GM23338 (cell line): ENCODE data around the gene ADCY1. TPM values are rescaled to one million over a fixed set of nuclear protein-coding genes. Genes with fewer than 3 reads are reported as not detected.

ENCODE experiments used
- ATAC-seq: fragments of 200-7000 bp; cut with Tn5 transposase; 3 replicates; pipeline ENCODE4 v1.9.1; 2020
- DNase-seq: peaks from one replicate; pipeline ENCODE4 v3.0.0-alpha.2; 2015; ENCODE audit warnings: low spot score
- H2AFZ ChIP-seq: fragments of 200-600 bp; sonication (generic); 2 replicates; pipeline ENCODE4 v1.8.0; 2016; ENCODE audit warnings: antibody characterized with exemption, mild to moderate bottlenecking, moderate library complexity
- H3F3A ChIP-seq: fragments of 200-600 bp; sonication (generic); replicated peaks from 2 replicates; pipeline ENCODE4 v1.8.0; 2017; ENCODE audit warnings: antibody characterized with exemption, mixed run types, low read depth
- H3K27ac ChIP-seq: fragments of 200-600 bp; sonication (generic); 2 replicates; pipeline ENCODE4 v1.6.1; 2016; ENCODE audit warnings: low read depth
- H3K27me3 ChIP-seq: fragments of 200-600 bp; sonication (generic); 2 replicates; pipeline ENCODE4 v1.8.0; 2016; ENCODE audit warnings: mild to moderate bottlenecking, mixed run types, moderate library complexity; ENCODE audit not compliant: insufficient read depth
- H3K36me3 ChIP-seq: fragments of 200-600 bp; sonication (generic); 2 replicates; pipeline ENCODE4 v1.8.0; 2016; ENCODE audit warnings: mild to moderate bottlenecking; ENCODE audit not compliant: insufficient read depth
- H3K4me1 ChIP-seq: fragments of 200-600 bp; sonication (generic); 2 replicates; pipeline ENCODE4 v1.8.0; 2016; ENCODE audit warnings: mild to moderate bottlenecking, moderate library complexity; ENCODE audit not compliant: insufficient read depth
- H3K4me2 ChIP-seq: fragments of 200-600 bp; sonication (generic); 2 replicates; pipeline ENCODE4 v1.7.1; 2017; ENCODE audit warnings: mixed run types
- H3K4me3 ChIP-seq: fragments of 200-600 bp; sonication (generic); 2 replicates; pipeline ENCODE4 v1.6.1; 2016; ENCODE audit warnings: mixed run types
- H3K79me2 ChIP-seq: fragments of 200-600 bp; sonication (generic); replicated peaks from 2 replicates; pipeline ENCODE4 v1.8.0; 2017; ENCODE audit warnings: mild to moderate bottlenecking; ENCODE audit not compliant: insufficient read depth
- H3K9me2 ChIP-seq: fragments of 200-600 bp; sonication (generic); 2 replicates; pipeline ENCODE4 v1.8.0; 2017; ENCODE audit not compliant: insufficient read depth
- H4K20me1 ChIP-seq: fragments of 200-600 bp; sonication (generic); replicated peaks from 2 replicates; pipeline ENCODE4 v1.8.0; 2017; ENCODE audit warnings: mild to moderate bottlenecking; ENCODE audit not compliant: insufficient read depth
- H3K27ac Mint-ChIP-seq: 2 replicates; pipeline ENCODE4 v1.8.0; 2020; ENCODE audit warnings: inconsistent platforms, mild to moderate bottlenecking, moderate library complexity, mixed read lengths
- H3K27me3 Mint-ChIP-seq: 3 replicates; pipeline ENCODE4 v1.8.0; 2022; ENCODE audit warnings: low read depth, mild to moderate bottlenecking, moderate library complexity, mixed read lengths, inconsistent platforms; ENCODE audit not compliant: insufficient read depth, poor library complexity
- H3K36me3 Mint-ChIP-seq: 3 replicates; pipeline ENCODE4 v1.8.0; 2021; ENCODE audit warnings: low read depth, mild to moderate bottlenecking, inconsistent platforms, moderate library complexity, mixed read lengths
- H3K4me1 Mint-ChIP-seq: 3 replicates; pipeline ENCODE4 v1.8.0; 2020; ENCODE audit warnings: mild to moderate bottlenecking, inconsistent platforms, mixed read lengths
- H3K4me3 Mint-ChIP-seq: 3 replicates; pipeline ENCODE4 v1.8.0; 2021; ENCODE audit warnings: moderate library complexity, mild to moderate bottlenecking, inconsistent platforms, mixed read lengths
- H3K9me3 Mint-ChIP-seq: 3 replicates; pipeline ENCODE4 v1.8.0; 2020; ENCODE audit warnings: moderate library complexity, mild to moderate bottlenecking, inconsistent platforms, mixed read lengths
- CREB1 ChIP-seq: fragments of 250-450 bp; sonication (Bioruptor Pico); IDR thresholded peaks from 2 replicates; pipeline ENCODE4 v1.5.0; 2020; ENCODE audit warnings: low read depth, mild to moderate bottlenecking, moderate library complexity
- EZH2 ChIP-seq: fragments of 200-600 bp; sonication (generic); IDR thresholded peaks from one replicate; pipeline ENCODE4 v1.8.0; 2017; ENCODE audit warnings: antibody characterized with exemption, mild to moderate bottlenecking, low read depth; ENCODE audit not compliant: unreplicated experiment
- EZH2phosphoT487 ChIP-seq: fragments of 200-600 bp; sonication (generic); IDR thresholded peaks from one replicate; pipeline ENCODE4 v1.8.1; 2018; ENCODE audit warnings: antibody characterized with exemption; ENCODE audit not compliant: unreplicated experiment
- JUNB ChIP-seq: IDR thresholded peaks from one replicate; pipeline ENCODE4 v1.6.1; 2016; ENCODE audit warnings: antibody characterized with exemption; ENCODE audit not compliant: unreplicated experiment
- NANOG ChIP-seq: IDR thresholded peaks from 2 replicates; pipeline ENCODE4 v1.6.1; 2016; ENCODE audit warnings: antibody characterized with exemption, borderline replicate concordance
- STAT1 ChIP-seq: IDR thresholded peaks from one replicate; pipeline ENCODE4 v1.6.1; 2016; ENCODE audit warnings: antibody characterized with exemption; ENCODE audit not compliant: unreplicated experiment
- ZNF114 ChIP-seq: fragments of 250-450 bp; sonication (Bioruptor Pico); IDR thresholded peaks from 2 replicates; pipeline ENCODE4 v1.5.0; 2020; ENCODE audit warnings: mild to moderate bottlenecking, moderate library complexity
- ZNF331 ChIP-seq: fragments of 250-450 bp; sonication (Bioruptor Pico); IDR thresholded peaks from 2 replicates; pipeline ENCODE4 v1.5.0; 2020; ENCODE audit warnings: low read depth, mild to moderate bottlenecking, moderate library complexity
- polyA plus RNA-seq: library from polyadenylated mRNA; unstranded; fragments of >200 nt; fragmentation: Nextera tagmentation; extraction: Ambion mirVana; gene quantifications from 2 replicates; pipeline ENCODE4 v1.2.1, GENCODE V29; 2016
- total RNA-seq: library from RNA; depleted of rRNA; stranded (reverse); fragments of >200 nt; shearing (Covaris generic); gene quantifications from 2 replicates; pipeline ENCODE4 v1.2.3, GENCODE V29; 2014
- TF ChIP-seq, protein P1 (sequence below): IDR thresholded peaks from 2 replicates; pipeline ENCODE4 v1.6.1; 2016; ENCODE audit warnings: antibody characterized with exemption
- TF ChIP-seq, protein P2 (sequence below): IDR thresholded peaks from one replicate; pipeline ENCODE4 v1.6.1; 2018; ENCODE audit warnings: antibody characterized with exemption; ENCODE audit not compliant: unreplicated experiment
- TF ChIP-seq, protein P3 (sequence below), 2 experiments: fragments of 200-600 bp in 1 of 2; sonication (generic) in 1 of 2; conservative IDR thresholded peaks; 2 replicates each; pipeline versions ENCODE4 v1.5.1 to v1.6.1; 2016 to 2017; ENCODE audit warnings: antibody characterized with exemption in 2 of 2, low read depth in 2 of 2, mild to moderate bottlenecking in 2 of 2, moderate library complexity in 1 of 2

ADCY1 gene
- total and polyA plus RNA-seq, 2 experiments from 2014 or later = 2.3 to 18.7 TPM

DNA sequence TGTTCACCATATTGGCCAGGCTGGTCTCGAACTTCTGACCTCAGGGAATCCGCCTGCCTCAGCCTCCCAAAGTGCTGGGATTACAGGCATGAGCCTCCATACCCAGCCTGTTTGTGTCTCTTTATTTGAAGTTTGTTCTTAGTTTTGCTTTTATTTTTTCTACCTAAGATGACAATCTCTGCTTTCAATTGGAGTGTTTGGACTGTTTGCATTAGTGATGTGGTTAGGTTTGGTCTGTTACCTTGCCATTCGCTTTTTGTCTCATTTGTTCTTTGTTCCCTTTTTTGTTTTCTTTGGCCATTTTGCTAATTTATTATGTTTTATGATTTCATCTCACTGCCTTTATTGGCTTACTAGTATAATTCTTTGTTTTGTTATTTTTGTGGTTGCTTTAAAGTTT is 62.6 kb downstream of the ADCY1 start (continued):
- TF ChIP-seq, protein P1, sequence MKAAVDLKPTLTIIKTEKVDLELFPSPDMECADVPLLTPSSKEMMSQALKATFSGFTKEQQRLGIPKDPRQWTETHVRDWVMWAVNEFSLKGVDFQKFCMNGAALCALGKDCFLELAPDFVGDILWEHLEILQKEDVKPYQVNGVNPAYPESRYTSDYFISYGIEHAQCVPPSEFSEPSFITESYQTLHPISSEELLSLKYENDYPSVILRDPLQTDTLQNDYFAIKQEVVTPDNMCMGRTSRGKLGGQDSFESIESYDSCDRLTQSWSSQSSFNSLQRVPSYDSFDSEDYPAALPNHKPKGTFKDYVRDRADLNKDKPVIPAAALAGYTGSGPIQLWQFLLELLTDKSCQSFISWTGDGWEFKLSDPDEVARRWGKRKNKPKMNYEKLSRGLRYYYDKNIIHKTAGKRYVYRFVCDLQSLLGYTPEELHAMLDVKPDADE = no peak
- TF ChIP-seq NANOG (no peak), EZH2 (no peak), JUNB (no peak), ZNF114 (CRISPR knock-in tag) (no peak), CREB1 (no peak)

DNA sequence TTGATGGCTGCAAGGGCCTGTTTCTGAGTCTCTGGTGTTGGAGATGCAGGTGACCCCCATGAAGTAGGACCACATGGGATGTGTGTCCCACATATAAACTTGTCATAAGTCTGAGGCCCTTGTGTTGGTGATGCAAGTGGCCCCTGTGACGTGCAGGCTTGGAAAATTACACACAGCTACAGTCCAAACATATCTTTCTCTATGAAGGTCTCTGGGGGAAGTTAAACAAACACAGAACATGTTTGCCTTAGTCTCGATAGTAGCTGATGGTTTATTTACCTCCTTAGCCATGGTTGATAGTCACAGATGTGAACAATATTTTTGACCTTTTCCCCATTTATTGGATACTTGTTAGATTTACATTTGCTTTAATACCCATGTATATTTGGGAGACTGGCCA is 64.7 kb downstream of the ADCY1 start:
- no peaks in the 10 kb centered on the region for H3K79me2 ChIP-seq
- H3K4me3 Mint-ChIP-seq = no peak overlapping the region
- no peaks in the 10 kb centered on the region for H4K20me1 ChIP-seq
- H3K4me3 ChIP-seq = no peak overlapping the region
- no peak overlapping the region for H3K27ac ChIP-seq
- H3K9me2 ChIP-seq = no peaks in the 10 kb centered on the region
- no peaks in the 10 kb centered on the region; the same call in 2 of the 3 replicates for H3K36me3 Mint-ChIP-seq
- H2AFZ ChIP-seq = no peak overlapping the region
- no peaks in the 10 kb centered on the region for H3K36me3 ChIP-seq
- peaks cover 3% of the 10 kb centered on the region; the same call in 2 of the 3 replicates for H3K4me1 Mint-ChIP-seq
- no peak for ATAC-seq
- H3K27me3 Mint-ChIP-seq = no peaks in the 10 kb centered on the region
- no peak overlapping the region for H3K27ac Mint-ChIP-seq
- no peaks in the 10 kb centered on the region for H3K4me1 ChIP-seq
- peaks cover 4% of the 10 kb centered on the region; the same call in 1 of the 3 replicates for H3K9me3 Mint-ChIP-seq
- DNase-seq = no peak
- no peak overlapping the region for H3K4me2 ChIP-seq
- H3K27me3 ChIP-seq = no peaks in the 10 kb centered on the region
- H3F3A ChIP-seq = no peaks in the 10 kb centered on the region
- TF ChIP-seq ZNF114 (CRISPR knock-in tag) (no peak), CREB1 (no peak), JUNB (no peak), EZH2 (no peak), STAT1 (no peak), NANOG (no peak), ZNF331 (CRISPR knock-in tag) (no peak), EZH2phosphoT487 (no peak)
- TF ChIP-seq, protein P2, sequence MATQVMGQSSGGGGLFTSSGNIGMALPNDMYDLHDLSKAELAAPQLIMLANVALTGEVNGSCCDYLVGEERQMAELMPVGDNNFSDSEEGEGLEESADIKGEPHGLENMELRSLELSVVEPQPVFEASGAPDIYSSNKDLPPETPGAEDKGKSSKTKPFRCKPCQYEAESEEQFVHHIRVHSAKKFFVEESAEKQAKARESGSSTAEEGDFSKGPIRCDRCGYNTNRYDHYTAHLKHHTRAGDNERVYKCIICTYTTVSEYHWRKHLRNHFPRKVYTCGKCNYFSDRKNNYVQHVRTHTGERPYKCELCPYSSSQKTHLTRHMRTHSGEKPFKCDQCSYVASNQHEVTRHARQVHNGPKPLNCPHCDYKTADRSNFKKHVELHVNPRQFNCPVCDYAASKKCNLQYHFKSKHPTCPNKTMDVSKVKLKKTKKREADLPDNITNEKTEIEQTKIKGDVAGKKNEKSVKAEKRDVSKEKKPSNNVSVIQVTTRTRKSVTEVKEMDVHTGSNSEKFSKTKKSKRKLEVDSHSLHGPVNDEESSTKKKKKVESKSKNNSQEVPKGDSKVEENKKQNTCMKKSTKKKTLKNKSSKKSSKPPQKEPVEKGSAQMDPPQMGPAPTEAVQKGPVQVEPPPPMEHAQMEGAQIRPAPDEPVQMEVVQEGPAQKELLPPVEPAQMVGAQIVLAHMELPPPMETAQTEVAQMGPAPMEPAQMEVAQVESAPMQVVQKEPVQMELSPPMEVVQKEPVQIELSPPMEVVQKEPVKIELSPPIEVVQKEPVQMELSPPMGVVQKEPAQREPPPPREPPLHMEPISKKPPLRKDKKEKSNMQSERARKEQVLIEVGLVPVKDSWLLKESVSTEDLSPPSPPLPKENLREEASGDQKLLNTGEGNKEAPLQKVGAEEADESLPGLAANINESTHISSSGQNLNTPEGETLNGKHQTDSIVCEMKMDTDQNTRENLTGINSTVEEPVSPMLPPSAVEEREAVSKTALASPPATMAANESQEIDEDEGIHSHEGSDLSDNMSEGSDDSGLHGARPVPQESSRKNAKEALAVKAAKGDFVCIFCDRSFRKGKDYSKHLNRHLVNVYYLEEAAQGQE = no peak
- TF ChIP-seq, protein P1 = no peak
- TF ChIP-seq, protein P3, sequence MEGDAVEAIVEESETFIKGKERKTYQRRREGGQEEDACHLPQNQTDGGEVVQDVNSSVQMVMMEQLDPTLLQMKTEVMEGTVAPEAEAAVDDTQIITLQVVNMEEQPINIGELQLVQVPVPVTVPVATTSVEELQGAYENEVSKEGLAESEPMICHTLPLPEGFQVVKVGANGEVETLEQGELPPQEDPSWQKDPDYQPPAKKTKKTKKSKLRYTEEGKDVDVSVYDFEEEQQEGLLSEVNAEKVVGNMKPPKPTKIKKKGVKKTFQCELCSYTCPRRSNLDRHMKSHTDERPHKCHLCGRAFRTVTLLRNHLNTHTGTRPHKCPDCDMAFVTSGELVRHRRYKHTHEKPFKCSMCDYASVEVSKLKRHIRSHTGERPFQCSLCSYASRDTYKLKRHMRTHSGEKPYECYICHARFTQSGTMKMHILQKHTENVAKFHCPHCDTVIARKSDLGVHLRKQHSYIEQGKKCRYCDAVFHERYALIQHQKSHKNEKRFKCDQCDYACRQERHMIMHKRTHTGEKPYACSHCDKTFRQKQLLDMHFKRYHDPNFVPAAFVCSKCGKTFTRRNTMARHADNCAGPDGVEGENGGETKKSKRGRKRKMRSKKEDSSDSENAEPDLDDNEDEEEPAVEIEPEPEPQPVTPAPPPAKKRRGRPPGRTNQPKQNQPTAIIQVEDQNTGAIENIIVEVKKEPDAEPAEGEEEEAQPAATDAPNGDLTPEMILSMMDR (conservative IDR thresholded peaks at IDR 0.05; ENCODE audit: low read depth in 2 of 2) = no peak
